Natural killer cell treated with Interleukin-12 subunit alpha and Interleukin-12 subunit beta and Interleukin-15 and Interleukin-18, amount 100 ng/mL, for 72 hours (primary cell): ENCODE results near the gene MGAT5. TPM values are rescaled to one million over a fixed set of nuclear protein-coding genes. Genes with fewer than 3 reads are reported as not detected.

ENCODE experiments used
- ATAC-seq, 2 donors: fragments of 150-1000 bp; cut with Tn5 transposase in 1 of 2; sonication (Bioruptor Pico), chemical (Tn5 transposase) in 1 of 2; 2 replicates each; pipeline ENCODE4 v1.10.0; 2021
- DNase-seq: peaks from one replicate; pipeline ENCODE4 v3.0.0; 2022; ENCODE audit warnings: low spot score
- H3K27ac Mint-ChIP-seq, 2 donors: 1 replicate in 1 of 2; 2 replicates in 1 of 2; pipeline ENCODE4 v1.8.0; 2022; ENCODE audit warnings: mixed read lengths in 2 of 2, mild to moderate bottlenecking in 1 of 2, moderate library complexity in 1 of 2
- H3K27me3 Mint-ChIP-seq, 2 donors: 1 replicate in 1 of 2; 2 replicates in 1 of 2; pipeline ENCODE4 v1.8.0; 2022; ENCODE audit warnings: mixed read lengths in 2 of 2
- H3K36me3 Mint-ChIP-seq: one replicate; pipeline ENCODE4 v1.8.0; 2022; ENCODE audit warnings: mixed read lengths
- H3K4me1 Mint-ChIP-seq, 2 donors: 1 replicate in 1 of 2; 2 replicates in 1 of 2; pipeline ENCODE4 v1.8.0; 2022; ENCODE audit warnings: low read depth in 2 of 2, mixed read lengths in 2 of 2, mild to moderate bottlenecking in 1 of 2
- H3K4me3 Mint-ChIP-seq: one replicate; pipeline ENCODE4 v1.8.0; 2022; ENCODE audit warnings: mixed read lengths
- H3K9me3 Mint-ChIP-seq: 2 replicates; pipeline ENCODE4 v1.8.0; 2022; ENCODE audit warnings: mixed read lengths
- total RNA-seq, 2 donors: library from RNA; stranded (reverse); gene quantifications; one replicate each; pipeline ENCODE4 v1.2.3, GENCODE V29; 2022

Gene MGAT5
- total RNA-seq, 2 donors from 2014 or later, result 58.1 to 99.5 TPM

DNA sequence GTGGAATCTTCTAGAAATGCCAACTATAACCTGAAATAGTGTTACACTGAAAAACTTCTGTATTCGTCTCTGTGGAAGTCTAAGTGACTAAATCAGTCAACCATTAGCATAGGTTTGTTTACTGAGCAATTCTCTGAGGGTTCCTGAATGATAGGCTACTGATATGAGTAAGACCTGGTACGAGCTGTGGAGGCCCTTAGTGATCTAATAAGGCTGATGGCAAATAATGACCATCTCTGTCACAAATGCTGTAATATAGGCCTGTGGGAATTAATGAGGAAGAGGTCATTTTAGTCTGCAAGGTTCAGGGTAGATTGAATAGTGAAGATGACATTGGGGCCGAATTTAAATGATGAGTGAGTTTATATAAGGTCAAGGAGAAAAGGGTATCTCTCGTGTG lies 82.5 kb downstream of the MGAT5 start:
- ATAC-seq (no peak), DNase-seq (no peak)
- Mint-ChIP-seq H3K27ac (no peak overlapping the region), H3K36me3 (peaks cover 11% of the 10 kb centered on the region), H3K9me3 (no peaks in the 10 kb centered on the region), H3K27me3 (no peaks in the 10 kb centered on the region), H3K4me1 (peaks cover 19 to 20% of the 10 kb centered on the region in 2 donors), H3K4me3 (no peak overlapping the region)

DNA sequence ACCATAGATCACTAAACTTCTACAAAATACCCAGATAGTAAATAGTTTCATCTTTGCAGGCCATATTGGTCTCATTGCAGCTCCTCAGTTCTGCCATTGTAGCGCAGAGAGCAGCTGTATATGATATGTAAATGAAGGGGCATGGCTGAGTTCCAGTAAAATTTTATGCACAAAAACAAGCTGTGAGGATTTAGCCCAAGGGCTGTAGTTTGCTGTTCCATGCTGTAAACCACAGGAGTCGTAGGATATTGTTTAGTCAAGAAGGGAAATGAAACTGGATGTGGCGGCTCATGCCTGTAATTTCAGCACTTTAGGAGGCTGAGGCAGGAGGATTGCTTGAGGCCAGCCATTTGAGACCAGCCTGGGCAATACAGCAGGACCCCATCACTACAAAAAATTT lies 83.0 kb downstream of the MGAT5 start:
- ATAC-seq, result no peak
- H3K36me3 Mint-ChIP-seq, result peaks cover 6% of the 10 kb centered on the region
- no peak overlapping the region for H3K4me3 Mint-ChIP-seq
- H3K9me3 Mint-ChIP-seq, result no peaks in the 10 kb centered on the region
- no peak overlapping the region for H3K27ac Mint-ChIP-seq
- peaks cover 19 to 20% of the 10 kb centered on the region in 2 donors for H3K4me1 Mint-ChIP-seq
- no peaks in the 10 kb centered on the region for H3K27me3 Mint-ChIP-seq
- DNase-seq, result no peak

DNA sequence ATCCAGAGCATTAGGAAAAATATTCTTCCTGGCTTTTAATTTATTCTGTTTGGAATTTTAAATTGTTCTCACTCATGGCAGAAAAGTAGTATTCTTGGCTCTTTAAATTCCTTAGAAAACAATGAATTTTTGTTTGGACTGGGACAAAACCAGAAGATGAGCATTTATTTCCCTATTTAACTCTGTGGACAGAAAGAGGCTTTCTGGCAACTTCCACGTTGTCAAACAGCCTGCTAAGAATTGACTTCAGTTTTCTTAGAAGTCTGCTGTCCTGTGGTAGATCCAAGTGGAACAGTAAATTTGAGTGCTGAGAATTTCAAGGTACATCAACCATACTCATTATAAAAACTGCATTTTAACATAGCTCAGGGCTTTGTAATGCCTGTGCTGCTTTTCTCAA lies 83.8 kb downstream of the MGAT5 start:
- H3K27ac Mint-ChIP-seq, result no peak overlapping the region
- no peaks in the 10 kb centered on the region for H3K27me3 Mint-ChIP-seq
- ATAC-seq (no peak), DNase-seq (no peak)
- peaks cover 19 to 20% of the 10 kb centered on the region in 2 donors for H3K4me1 Mint-ChIP-seq
- H3K36me3 Mint-ChIP-seq, result peaks cover 10% of the 10 kb centered on the region
- H3K9me3 Mint-ChIP-seq, result no peaks in the 10 kb centered on the region
- no peak overlapping the region for H3K4me3 Mint-ChIP-seq

DNA sequence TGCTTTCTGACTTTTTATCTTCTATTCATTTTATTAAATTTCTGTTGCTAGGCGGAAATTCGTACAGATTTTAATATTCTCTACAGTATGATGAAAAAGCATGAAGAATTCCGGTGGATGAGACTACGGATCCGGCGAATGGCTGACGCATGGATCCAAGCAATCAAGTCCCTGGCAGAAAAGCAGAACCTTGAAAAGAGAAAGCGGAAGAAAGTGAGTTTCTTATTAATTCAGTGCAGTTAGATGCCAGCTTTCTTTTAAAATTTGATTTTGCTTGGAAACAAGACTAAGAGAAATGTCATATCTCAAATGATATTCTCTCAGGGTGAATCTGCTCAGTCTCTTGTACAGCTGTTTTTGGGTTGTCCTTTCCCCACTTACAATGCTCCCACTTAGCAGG lies 84.3 kb downstream of the MGAT5 start:
- H3K27ac Mint-ChIP-seq, result no peak overlapping the region
- no peak for ATAC-seq
- H3K4me3 Mint-ChIP-seq, result no peak overlapping the region
- H3K36me3 Mint-ChIP-seq, result peaks cover 10% of the 10 kb centered on the region
- no peak for DNase-seq
- H3K9me3 Mint-ChIP-seq, result no peaks in the 10 kb centered on the region
- no peaks in the 10 kb centered on the region for H3K27me3 Mint-ChIP-seq
- H3K4me1 Mint-ChIP-seq, result peaks cover 21 to 23% of the 10 kb centered on the region in 2 donors

DNA sequence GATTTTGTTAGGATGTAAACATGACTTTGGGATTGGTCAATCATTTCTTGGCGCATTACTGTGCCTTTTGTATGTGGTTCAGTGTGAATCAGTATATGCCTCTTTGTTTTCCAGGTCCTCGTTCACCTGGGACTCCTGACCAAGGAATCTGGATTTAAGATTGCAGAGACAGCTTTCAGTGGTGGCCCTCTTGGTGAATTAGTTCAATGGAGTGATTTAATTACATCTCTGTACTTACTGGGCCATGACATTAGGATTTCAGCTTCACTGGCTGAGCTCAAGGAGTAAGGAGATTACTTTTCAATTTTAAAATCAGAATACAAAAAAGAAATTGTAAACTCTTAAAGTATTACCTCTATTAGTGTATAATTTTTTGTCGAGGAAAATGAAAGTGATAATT lies 87.6 kb downstream of the MGAT5 start:
- Mint-ChIP-seq H3K4me3 (no peak overlapping the region), H3K36me3 (peaks cover 23% of the 10 kb centered on the region), H3K9me3 (no peaks in the 10 kb centered on the region), H3K4me1 (peaks cover 16 to 17% of the 10 kb centered on the region in 2 donors), H3K27ac (no peak overlapping the region), H3K27me3 (no peaks in the 10 kb centered on the region)
- ATAC-seq (no peak), DNase-seq (no peak)

DNA sequence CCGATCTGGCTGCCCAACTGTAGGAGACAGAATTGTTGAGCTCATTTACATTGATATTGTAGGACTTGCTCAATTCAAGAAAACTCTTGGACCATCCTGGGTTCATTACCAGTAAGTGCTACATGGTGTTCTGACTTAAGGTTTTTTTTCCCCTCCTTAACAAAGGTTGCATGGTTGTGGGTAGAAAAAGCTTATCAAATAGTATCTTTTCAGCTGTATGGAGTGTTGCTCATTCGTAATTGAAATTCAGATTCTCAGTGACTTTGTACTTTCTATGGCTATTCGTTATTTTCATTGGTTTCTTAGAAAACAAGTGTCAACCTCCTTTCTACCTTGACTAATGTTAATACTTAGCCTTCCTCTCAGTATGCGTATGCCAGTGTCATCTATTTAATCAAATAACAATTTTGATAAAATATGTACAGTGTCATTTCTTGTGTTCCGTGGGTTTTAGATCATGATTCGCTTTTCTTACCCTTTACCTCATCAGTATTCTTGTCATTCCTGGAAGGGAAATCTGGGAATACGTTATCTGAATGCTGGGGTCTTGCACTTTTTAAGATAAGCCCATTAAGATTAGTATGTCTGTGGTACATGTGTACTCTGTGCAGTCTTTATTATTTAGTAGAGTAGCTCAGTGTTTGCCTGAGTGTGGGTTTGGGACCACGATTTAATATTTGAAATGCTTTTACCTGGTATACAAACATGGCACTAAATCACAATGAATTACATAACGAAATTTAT lies 91.3 kb downstream of the MGAT5 start:
- ATAC-seq (no peak), DNase-seq (no peak)
- Mint-ChIP-seq H3K4me1 (peaks cover 10% of the 10 kb centered on the region in 2 donors), H3K4me3 (no peak overlapping the region), H3K36me3 (peaks cover 20% of the 10 kb centered on the region), H3K27ac (no peak overlapping the region), H3K27me3 (no peaks in the 10 kb centered on the region), H3K9me3 (no peaks in the 10 kb centered on the region)

DNA sequence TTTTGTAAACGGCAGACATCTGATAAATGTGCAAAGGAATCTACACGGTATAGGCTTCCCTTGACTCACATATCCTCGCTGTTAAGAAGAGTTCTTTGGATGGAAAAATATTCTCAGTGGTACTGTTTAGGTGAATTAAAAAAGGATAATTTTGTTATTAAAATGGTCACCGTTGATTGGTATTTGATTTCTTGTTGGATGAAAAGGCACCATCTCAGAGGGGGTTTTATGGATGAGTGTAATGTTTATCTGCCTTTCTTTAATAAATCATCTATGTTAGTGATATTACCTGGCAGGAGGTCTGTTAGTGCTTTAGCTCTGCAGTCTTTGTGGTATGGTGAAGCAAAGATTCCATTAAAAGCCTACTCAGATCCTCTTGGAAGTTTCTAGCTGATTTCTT lies 92.3 kb downstream of the MGAT5 start:
- H3K27me3 Mint-ChIP-seq, result no peaks in the 10 kb centered on the region

DNA sequence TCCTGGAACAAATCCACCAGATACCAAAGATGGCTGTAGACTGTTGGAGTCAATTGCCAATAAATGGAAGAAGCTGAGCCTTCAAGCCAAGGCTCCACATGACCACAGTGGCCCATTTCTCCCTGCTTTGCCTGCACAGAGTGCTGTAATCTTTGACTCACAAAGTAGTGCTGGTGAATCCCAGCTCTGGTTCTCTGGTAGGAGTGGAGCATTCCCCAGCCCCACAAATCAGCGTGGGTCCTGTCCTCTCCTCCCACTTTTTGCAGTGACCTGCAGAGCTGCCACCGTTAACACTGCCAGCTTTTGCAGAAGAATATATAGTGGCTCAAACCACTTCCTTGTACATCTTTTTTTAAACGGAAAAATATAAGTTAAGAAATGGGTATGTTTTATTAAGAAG lies 93.9 kb downstream of the MGAT5 start:
- Mint-ChIP-seq H3K36me3 (peaks cover 22% of the 10 kb centered on the region), H3K27me3 (no peaks in the 10 kb centered on the region), H3K9me3 (no peaks in the 10 kb centered on the region), H3K4me1 (peaks cover 10% of the 10 kb centered on the region in 2 donors), H3K4me3 (no peak overlapping the region), H3K27ac (no peak overlapping the region)
- DNase-seq (no peak), ATAC-seq (no peak)

More for the DNA sequence above, 92.3 kb downstream of the MGAT5 start:
- H3K36me3 Mint-ChIP-seq, result peaks cover 26% of the 10 kb centered on the region
- H3K4me3 Mint-ChIP-seq, result no peak overlapping the region
- no peaks in the 10 kb centered on the region for H3K9me3 Mint-ChIP-seq
- ATAC-seq (no peak), DNase-seq (no peak)
- H3K27ac Mint-ChIP-seq, result no peak overlapping the region
- H3K4me1 Mint-ChIP-seq, result peaks cover 10% of the 10 kb centered on the region in 2 donors

DNA sequence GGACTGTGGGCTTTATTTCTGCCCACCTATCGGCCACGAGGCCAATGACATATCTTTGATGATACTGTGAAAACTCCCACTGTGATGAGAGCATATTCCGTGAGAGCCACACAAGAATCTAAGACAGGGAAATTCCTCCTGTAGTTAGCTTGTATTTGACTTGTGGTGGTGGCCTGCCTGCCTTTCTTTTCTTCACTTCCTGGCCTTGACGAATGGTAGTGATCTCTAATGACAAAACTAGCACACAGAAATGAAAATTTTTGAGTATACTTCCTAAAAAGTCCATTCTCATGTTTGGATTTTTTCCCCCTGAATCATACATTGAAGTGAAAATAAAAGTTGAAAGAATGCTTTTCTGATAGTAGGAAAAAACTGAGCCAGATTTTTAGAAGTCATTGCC lies 94.4 kb downstream of the MGAT5 start:
- ATAC-seq (no peak), DNase-seq (no peak)
- Mint-ChIP-seq H3K9me3 (no peaks in the 10 kb centered on the region), H3K4me1 (peaks cover 6 to 7% of the 10 kb centered on the region in 2 donors), H3K27ac (peak overlapping the region; percentile 16 to 32), H3K27me3 (no peaks in the 10 kb centered on the region), H3K4me3 (no peak overlapping the region), H3K36me3 (peaks cover 22% of the 10 kb centered on the region)

DNA sequence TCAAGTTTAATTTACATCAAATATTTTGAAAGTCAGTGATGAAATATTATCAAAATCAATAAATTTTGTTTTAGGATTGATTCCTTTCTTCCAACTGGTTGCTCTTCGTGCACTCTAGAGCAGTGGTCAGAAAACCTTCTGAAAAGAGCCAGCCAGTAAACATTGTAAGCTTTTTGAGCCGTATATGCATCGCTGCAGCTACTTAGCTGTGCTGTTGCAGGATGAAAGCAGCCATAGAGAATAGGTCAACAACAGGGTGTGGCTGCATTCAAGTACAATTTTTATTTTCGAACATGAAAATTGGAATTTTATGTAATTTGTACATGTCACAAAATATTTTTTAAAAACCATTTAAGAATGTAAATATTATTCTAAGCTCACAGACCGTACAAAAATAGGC lies 94.9 kb downstream of the MGAT5 start:
- ATAC-seq (no peak), DNase-seq (no peak)
- Mint-ChIP-seq H3K4me3 (no peak overlapping the region), H3K4me1 (peaks cover 6% of the 10 kb centered on the region in 2 donors), H3K36me3 (peaks cover 19% of the 10 kb centered on the region), H3K27ac (peak overlapping the region; percentile 16 to 32), H3K27me3 (no peaks in the 10 kb centered on the region), H3K9me3 (no peaks in the 10 kb centered on the region)

DNA sequence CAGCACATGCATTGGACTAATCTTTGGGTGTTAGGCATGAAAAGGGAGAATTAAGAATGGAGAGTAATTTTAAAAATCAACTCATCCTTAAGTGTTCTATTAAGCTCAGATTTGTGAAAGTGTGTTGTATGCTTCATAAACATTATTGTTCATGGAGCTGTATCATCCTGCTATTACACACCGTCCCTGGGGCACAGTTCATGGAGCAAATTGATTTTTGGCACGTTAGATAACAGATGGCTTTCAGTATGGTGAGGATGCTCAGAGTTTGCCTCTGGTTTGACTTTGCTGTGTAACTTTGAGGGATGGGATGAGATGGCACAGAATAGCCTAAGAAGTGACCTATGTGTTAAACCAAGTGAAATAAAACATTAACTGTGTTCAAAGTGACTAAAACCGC lies 97.1 kb downstream of the MGAT5 start:
- Mint-ChIP-seq H3K27ac (no peak overlapping the region), H3K27me3 (no peaks in the 10 kb centered on the region), H3K9me3 (no peaks in the 10 kb centered on the region), H3K4me3 (no peak overlapping the region), H3K4me1 (no peaks in the 10 kb centered on the region), H3K36me3 (peaks cover 6% of the 10 kb centered on the region)
- ATAC-seq, result no peak
- DNase-seq, result no peak

DNA sequence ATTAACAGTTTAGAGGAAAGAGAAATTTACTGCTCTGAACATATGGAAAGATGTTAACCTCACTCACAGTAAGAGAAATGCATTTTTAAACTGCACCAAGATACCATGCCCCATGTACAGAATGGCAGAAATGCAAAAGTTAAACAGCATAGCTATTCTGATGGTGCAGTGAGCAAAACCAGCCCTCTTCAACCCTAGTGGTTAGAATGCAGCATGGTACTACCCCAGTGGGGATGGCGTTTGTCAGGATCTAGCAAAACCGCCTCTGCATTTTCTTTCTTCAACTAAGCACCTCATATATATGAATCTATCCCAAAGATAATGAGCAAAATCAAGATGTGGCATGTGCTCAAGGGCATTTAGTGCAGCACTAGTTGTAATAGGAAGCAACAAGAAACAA lies 98.0 kb downstream of the MGAT5 start:
- Mint-ChIP-seq H3K9me3 (no peaks in the 10 kb centered on the region), H3K4me3 (no peak overlapping the region), H3K36me3 (peaks cover 6% of the 10 kb centered on the region), H3K27me3 (no peaks in the 10 kb centered on the region), H3K27ac (no peak overlapping the region), H3K4me1 (no peaks in the 10 kb centered on the region)
- ATAC-seq (no peak), DNase-seq (no peak)

DNA sequence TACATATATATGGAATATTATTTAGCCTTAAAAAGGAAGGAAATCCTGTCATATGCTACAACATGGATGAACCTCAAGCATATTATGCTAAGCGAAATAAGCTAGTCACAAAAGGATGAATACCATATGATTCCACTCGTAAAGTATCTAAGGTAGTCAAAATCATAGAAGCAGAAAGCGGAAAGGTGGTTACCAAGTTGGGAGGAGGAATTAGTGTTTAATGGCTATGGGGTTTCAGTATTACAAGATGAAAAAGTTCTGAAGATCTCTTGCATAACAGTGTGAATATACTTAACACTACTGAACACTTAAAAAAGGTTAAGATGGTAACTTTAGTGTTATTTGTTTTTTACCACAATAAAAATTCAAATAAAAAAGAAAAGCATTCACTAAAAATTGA lies 99.0 kb downstream of the MGAT5 start:
- DNase-seq (no peak), ATAC-seq (no peak)
- Mint-ChIP-seq H3K4me1 (no peaks in the 10 kb centered on the region), H3K27ac (no peak overlapping the region), H3K9me3 (no peaks in the 10 kb centered on the region), H3K36me3 (peaks cover 6% of the 10 kb centered on the region), H3K4me3 (no peak overlapping the region), H3K27me3 (no peaks in the 10 kb centered on the region)

DNA sequence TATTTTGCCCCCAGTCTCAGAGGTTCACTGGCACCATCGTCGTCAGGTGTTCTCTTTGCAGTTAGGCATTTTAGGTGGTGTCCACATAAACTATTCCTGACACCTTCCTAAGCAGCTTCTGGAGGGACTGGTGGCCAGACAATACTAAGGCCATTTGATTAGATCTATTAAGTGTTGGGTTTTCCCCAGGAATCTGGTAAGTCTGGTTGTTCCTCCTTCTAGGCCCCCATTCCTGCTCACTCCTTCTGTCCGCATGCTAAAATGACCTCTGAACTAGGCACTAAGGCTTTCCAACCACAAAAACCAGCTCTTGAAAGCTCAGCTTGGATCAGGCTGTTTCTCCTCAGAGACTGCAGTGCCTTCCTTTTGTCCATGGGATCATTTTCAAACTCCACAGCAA lies 100.7 kb downstream of the MGAT5 start:
- Mint-ChIP-seq H3K9me3 (no peaks in the 10 kb centered on the region), H3K36me3 (peaks cover 6% of the 10 kb centered on the region), H3K27me3 (no peaks in the 10 kb centered on the region), H3K4me3 (no peak overlapping the region), H3K4me1 (no peaks in the 10 kb centered on the region), H3K27ac (no peak overlapping the region)
- no peak for ATAC-seq
- no peak for DNase-seq

DNA sequence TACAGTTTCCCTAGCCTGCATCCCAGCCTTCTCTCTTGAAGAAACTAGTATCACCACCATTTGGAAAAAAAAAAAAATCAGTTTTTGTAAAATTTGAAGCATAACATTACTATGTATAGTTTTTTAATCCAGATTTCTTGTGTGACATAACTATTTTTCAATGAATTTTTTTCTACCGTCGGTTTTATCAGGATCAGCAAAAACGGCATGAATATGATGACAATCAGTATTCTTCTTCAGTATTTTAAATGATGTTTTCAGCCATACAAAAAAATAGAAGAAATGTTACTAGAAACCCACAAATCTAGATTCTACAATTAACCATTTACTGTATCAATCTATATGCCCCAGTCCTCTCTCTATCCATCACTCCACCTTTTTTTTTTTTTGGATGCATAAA lies 103.9 kb downstream of the MGAT5 start:
- DNase-seq (no peak), ATAC-seq (no peak)
- Mint-ChIP-seq H3K27ac (no peak overlapping the region), H3K36me3 (peaks cover 6% of the 10 kb centered on the region), H3K9me3 (no peaks in the 10 kb centered on the region), H3K4me3 (no peak overlapping the region), H3K4me1 (no peaks in the 10 kb centered on the region), H3K27me3 (no peaks in the 10 kb centered on the region)
